Hindlimb muscle (tissue), 1 donor: ENCODE results near the gene SKP1. TPM values are rescaled to one million over a fixed set of nuclear protein-coding genes. Genes with fewer than 3 reads are reported as not detected.
"Not testable (repeated sequence)": the region's sequence is repeated elsewhere in the genome, so short reads cannot be mapped to it uniquely, and the experiment has no call there.

Source experiments
- DNase-seq: peaks from one replicate; pipeline ENCODE4 v3.0.0-alpha.2; 2013
- polyA plus RNA-seq: library from polyadenylated mRNA; unstranded; fragments of 120-200 nt; gene quantifications from one replicate; pipeline ENCODE4 v1.2.1, GENCODE V29; 2013; ENCODE audit not compliant: insufficient read length

SKP1 gene
- polyA plus RNA-seq, 1 donor = 332 TPM

DNA sequence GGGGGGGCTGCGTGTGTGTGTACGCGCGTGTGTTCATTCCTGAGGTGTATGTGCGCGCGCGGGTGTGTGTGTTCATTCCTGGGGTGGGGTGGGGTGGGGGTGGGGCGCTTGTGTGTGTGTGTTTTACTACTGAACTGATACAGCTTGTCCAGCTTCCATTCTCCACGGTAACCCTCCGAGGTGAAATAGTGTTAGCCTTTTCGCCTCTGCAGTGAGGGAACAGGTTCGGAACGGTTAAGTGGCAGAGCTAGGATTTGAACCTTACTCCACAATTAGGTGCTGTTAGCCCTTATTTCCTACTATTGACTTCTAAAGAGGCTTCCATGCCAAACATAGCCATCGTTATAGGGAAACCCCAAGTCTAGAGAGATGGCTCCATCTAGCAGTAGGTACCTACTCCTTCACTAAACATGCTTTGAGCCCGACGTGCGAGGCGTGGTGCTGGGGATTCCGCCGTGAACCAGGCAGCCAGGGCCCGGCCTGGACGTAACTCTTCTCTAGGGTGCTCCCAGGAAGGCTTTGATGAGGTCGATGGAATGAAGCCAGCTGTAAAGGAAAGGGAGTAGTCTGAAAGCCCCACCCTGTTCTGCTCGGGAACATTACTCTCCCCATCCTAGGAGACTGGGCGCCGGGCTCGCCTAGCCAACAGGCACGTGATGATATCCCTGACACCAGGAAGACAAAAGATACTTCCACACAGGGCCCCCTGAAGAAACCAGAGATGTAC is 782 bp upstream of the SKP1 start:
- peak; percentile 24 for DNase-seq

- peak; percentile 19 for DNase-seq
These were observed 734 bp downstream of the SKP1 start for GRCh38 chr5:134175921-134176510.

DNA sequence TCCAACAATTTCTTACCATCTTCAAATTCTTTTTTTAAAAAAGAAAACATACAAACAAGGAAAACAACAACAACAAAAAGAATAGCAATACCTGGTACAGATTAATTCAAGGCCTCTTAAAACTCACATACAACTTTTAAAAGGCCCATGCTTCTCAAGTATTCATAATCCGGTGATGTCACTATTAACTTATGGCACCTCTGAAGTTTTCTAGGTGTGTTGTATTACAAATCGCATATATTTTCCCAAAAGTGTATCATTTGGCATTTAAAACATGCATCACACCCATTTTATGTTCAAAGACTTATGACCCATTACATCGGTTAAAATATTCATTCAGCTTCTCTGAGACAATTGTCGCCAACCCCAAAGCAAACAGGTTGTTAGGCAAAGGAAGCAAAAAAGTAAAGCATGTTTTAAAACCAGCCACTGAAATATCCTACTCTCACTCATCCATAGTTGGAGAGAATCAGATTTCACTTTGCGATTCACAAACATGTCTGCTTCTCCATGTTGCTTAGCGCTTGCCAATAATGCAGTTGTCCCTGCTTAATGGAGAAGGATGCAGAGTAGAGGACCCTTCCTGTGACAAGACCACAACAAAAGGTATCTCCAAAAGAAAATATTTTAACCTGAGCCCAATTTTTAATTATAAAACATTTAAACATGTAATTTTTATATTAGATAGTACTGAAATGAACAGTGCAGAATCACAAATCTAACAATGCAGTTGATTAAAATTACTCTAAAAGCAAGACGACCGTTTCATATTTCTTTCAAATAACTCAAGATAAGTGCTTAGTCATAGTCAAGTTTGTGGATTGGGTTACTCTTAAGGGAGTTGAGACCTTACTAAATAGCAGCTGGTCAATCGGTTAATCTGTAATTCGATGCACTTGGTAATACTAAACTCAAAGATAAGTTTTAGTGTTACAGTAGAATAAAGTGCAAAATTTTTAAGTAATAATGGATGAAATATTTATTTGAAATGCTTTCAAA is 1.6 kb downstream of the SKP1 start:
- DNase-seq = peak; percentile 16

- no peak for DNase-seq
These were observed 4.8 kb downstream of the SKP1 start for GRCh38 chr5:134171972-134172371.

- DNase-seq = no peak
These were observed 14.2 kb downstream of the SKP1 start for GRCh38 chr5:134162592-134162991.

GRCh38 chr5:134161513-134162395 is 15.0 kb downstream of the SKP1 start:
- no peak for DNase-seq

GRCh38 chr5:134153657-134154056 is 23.1 kb downstream of the SKP1 start:
- no peak for DNase-seq

- DNase-seq = no peak
These were observed 23.5 kb downstream of the SKP1 start for GRCh38 chr5:134153241-134153640.

DNA sequence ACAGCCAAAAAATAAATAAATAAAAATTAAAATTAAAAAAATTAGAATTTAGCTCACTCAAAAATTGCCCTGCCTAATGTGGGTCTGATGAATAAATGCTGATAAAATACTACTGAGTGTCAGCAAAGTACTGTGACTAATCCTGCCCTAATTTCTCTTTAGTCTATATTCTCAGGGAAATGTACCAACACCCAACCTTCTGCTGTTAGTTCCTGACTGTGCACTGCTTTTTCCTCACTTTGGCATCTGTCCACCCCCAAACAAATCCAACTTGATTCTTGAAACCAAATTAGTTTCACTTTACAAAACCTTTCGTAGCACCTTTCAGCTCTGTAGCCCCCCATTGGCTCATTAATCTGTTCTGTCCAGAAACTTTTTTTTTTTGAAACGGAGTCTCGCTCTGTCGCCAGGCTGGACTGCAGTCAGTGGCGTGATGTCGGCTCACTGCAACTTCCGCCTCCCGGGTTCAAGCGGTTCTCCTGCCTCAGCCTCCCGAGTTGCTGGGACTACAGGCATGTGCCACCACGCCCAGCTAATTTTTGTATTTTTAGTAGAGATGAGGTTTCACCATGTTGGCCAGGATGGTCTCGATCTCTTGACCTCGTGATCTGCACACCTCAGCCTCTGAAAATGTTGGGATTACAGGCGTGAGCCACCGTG is 24.4 kb downstream of the SKP1 start:
- not testable (repeated sequence) for DNase-seq

DNA sequence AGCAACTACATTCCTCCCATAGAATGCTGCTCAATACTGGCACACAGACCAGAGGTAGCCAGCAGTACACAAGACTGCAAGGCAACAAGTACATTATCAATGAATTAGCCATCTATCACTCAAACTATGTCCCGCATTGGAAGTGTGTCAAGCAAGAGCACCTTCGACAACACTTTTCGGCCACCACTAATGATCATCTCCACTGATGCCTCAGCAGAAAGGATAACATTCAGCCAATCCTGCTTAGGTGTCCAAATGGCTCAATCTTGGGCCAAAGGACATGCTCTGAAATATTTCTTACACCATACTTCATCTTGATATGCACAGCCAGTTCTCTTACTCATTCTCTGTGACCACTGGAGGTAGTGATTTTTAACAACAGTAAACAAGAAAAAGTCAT is 25.0 kb downstream of the SKP1 start:
- no peak for DNase-seq

DNA sequence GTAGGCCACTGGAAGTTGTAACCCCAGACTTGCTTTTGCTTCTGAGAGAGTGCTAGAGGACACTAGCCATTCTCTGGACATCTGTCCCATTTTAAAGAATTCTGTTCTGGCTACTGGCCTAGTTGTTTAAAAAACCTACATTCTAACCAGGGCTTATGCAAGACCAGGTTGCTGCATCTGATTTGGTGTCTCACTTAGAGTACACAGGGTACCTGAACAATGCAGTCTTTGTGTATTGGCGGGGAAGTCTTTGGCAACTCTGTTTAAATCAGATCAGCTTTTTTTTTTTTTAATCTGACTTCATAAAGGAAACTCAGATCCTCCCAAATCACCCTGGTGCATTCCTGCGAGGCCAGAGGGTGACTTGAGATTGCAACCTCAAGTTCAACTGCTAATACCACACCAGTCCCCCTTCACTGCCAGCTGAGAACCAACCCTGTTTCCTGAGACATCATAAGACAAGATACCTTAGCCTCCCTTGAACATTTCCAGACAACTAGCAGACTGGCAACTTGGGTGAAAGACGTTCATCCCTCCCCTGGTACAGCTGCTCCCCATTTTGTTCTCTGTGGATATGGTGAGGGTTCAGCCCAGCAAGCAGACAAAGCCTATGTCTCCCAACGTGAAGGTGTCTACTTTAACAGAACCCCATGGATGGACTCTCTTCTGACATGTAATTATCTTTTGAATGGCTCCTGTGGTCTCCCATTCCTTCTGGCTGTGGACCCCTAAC is 27.0 kb downstream of the SKP1 start:
- no peak for DNase-seq

DNA sequence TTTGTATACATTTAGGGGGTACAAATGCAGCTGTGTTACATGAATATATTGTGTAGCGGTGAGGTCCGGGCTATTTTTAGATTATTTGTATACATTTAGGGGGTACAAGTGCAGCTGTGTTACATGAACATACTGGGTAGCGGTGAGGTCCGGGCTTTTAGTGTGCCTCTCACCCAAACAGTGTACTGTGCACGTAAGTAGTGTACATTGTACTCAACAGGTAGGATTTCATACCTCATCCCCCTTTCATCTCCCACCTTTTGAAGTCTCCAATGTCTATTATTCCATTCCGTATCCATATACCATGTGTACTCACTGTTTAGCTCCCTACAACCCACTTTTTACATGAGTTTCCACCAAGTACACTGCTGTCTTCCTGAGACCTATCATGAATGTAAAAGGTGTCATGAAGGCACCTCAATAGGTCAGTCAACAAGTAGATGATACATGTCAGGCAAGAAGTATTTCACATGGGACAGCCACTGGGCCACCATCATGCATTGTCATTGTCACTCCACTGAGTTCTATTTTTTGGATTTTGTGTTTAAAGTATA is 27.7 kb downstream of the SKP1 start:
- no peak for DNase-seq

GRCh38 chr5:134148316-134148715 is 28.4 kb downstream of the SKP1 start:
- DNase-seq = no peak

DNA sequence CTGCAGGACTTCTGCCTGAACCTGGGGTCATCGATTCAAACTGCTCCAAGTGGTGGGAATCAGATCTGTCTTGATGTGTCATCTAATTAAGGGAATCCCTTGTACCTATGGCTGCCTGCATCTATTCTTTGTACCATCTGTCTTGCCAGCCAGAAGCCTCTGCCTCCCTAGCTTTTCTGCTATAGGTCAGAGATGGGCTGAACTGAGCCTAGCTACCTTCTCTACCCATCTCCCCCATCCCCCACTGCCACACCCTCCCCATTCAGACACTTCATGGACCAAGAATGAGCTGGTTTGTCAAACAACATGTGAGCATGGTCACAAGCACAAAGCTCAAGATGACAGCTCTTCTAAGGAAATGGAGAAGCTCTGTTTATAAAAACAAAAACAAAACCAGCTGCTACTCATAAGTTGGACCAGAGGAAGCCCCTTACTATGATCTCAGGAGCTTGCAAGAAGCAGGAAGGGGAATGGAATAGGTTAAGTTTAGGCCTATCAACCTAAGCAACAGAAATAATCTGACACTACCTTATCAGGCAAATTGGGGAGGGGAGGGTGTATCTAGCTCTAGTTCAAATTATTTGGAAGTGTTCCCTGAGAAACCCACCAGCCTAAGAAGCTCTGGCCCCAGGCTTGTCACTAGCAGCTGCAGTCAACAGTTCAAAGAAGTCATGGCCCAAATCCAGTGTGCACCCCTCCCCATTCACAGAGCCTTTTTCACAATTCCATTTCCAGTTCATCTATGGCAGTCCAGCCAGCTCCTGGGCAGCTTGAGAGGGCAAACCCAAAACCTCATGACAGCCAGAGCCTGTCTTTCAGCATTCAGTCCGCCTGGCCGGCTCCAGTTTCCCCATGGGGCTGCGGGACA is 29.9 kb downstream of the SKP1 start:
- no peak for DNase-seq

DNA sequence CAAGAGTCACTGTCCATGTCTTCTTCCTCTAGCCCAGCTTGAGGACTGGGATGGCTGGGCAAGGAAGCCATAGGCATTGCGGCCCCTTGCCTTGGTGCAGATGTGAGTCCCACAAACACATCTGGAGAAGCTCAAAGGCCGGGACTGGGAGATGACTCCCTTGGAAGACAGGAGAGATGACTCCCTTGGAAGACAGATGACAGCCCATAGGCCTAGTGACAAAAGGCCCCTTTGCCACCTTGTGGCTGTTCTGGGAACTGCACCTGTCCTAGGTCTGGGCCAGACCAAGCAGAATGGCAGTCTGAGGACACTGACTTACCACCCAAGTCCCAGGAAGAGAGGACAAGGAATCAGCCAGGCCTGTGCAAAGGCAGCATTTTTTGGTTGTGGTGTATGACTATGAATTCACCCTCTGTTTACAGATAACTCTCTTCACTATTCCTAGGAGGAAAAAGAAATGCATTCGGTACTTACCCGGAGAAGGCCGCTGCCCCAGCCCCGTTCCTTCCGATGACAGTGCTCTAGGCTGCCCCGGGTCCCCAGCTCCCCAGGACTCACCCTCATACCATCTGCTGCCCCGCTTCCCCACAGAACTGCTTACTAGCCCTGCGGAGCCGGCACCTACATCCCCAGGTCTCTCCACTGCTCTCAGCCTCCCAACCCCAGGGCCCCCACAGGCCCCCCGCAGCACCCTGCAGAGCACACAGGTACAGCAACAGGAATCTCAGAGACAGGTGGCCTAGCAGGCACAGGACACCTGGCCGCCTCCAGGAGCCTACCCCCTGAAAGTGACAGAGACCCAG is 30.8 kb downstream of the SKP1 start:
- DNase-seq = peak; percentile 63

DNA sequence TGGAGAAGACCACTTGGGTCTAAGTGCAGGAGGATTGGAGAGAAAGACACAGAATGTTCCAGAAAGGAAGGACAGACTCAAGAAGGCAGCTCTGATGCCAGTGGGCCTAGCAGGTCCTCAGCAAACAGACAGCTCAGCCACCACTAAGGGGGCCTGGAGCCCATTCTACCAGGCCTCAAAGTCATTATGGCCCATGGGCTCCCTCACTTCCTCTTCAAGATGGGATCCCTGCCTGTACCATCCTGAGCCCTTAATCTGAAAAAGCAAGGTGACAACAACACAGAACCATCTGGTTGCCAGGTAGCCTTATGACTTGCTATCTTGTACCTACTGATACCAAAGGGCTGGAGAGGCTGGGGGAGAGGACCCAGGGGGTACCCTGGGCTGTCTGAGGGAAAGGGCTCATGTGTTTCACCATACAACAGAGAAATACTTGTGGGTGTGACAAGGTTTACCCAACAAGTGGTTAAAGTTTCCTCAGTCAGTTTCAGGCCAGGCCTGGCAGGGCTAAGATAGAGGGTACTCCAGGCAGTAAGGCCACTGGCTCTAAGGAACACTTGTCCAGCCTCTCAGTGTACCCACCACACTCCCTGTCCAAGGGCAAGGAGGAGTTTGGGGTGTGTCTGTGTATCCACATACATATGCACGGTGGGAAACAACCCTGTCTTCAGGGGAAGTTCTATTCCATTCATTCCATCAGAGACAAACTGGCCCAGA is 31.6 kb downstream of the SKP1 start:
- DNase-seq = no peak

DNA sequence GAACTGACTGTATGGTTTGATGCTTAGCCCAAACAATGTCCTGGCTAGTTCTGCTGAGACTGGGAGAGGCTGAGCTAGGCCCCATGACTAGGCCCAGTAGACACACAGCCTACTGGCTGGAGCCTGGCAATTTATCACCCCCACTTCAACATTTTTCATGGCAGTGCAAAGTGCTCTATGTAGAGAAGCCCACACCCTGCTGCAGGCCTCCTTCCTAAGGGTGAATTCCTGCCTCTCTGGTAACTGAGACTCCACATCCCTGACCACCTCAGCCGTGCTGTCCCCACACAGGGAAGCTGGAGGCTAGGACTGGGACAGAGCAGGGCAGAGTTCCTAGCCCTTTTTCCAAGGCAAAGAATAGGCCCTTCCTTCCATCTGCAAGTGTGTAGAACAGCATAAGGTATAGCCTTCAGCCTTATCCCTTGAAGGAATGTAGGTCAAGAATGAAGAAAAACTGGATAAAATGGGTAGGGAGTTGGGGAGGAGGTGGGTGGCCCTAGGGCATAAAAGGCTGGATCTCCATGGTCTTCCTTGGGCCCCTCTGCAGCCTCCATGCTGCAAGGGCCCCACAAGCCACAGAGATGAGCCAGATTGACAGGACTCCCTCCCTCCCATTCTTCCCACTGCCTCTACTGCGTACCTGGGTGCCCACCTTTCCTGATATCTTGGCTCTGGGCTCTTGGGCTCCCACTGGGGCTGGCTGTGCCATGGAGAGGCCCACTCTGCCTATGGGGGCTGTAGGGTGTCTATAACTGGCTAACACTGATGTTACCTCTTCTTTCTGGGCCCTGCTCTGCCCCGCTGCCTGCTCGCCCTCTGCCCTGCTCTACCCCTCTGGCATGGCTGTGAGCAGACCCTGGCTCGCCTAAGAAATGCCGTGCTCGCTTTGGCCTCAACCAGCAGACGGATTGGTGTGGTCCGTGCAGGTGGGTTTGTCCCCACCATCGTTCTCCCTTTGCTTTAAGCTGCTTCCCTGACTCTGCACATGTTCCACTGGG is 32.5 kb downstream of the SKP1 start:
- no peak for DNase-seq
